ENCODE measurements around the gene THOC5.

DNA sequence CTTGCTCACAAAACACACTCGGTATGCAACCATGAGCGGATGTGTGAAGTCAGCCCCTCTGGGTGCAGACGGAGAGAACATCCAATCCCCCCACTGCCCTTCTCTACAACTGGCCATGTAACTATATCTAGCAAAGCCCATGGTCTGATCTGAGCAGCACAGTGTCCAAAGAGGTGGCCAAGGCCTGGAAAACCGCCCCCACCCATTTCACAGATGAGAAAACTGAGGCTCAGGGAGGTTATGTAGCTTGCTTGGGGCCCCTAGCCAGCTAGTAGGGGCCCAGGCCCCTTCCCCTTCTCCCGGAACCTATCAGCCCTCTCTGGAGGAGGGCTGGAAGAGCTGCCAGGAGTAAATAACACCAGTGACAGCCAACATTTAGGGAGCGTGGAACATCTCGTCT is 89.0 kb downstream of the THOC5 start:
- TF ChIP-seq POLR2AphosphoS5 (IDR thresholded peaks at IDR 0.05): no peak
- TF ChIP-seq, protein P1, sequence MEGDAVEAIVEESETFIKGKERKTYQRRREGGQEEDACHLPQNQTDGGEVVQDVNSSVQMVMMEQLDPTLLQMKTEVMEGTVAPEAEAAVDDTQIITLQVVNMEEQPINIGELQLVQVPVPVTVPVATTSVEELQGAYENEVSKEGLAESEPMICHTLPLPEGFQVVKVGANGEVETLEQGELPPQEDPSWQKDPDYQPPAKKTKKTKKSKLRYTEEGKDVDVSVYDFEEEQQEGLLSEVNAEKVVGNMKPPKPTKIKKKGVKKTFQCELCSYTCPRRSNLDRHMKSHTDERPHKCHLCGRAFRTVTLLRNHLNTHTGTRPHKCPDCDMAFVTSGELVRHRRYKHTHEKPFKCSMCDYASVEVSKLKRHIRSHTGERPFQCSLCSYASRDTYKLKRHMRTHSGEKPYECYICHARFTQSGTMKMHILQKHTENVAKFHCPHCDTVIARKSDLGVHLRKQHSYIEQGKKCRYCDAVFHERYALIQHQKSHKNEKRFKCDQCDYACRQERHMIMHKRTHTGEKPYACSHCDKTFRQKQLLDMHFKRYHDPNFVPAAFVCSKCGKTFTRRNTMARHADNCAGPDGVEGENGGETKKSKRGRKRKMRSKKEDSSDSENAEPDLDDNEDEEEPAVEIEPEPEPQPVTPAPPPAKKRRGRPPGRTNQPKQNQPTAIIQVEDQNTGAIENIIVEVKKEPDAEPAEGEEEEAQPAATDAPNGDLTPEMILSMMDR (IDR thresholded peaks at IDR 0.05): no peak
- TF ChIP-seq POLR2A (IDR thresholded peaks at IDR 0.05): no peak

Measured in breast epithelium (tissue), 3 donors.